K562 (cell line): ENCODE measurements around the gene CYSTM1. TPM values are rescaled to one million over a fixed set of nuclear protein-coding genes. Genes with fewer than 3 reads are reported as not detected.
A peak's percentile ranks its signal among the peaks of the same experiment; 100 is the strongest.

Experiments used
- COPS2 ChIP-seq: fragments of 450-650 bp; conservative IDR thresholded peaks from 2 replicates; pipeline ENCODE4 v1.6.1; 2016; ENCODE audit warnings: mild to moderate bottlenecking, moderate library complexity
- CUX1 ChIP-seq: fragments of 200-800 bp; sonication (Bioruptor generic); IDR thresholded peaks from 2 replicates; pipeline ENCODE4 v1.6.1; 2016; ENCODE audit warnings: missing genetic modification characterization, missing compliant biosample characterization
- ERF ChIP-seq: fragments of 450-650 bp; formaldehyde crosslinking; IDR thresholded peaks from 2 replicates; pipeline ENCODE4 v1.4.0; 2020; ENCODE audit warnings: mild to moderate bottlenecking, mixed read lengths
- FIP1L1 ChIP-seq: fragments of 200-400 bp; formaldehyde crosslinking; IDR thresholded peaks from 2 replicates; pipeline ENCODE4 v1.6.1; 2018; ENCODE audit warnings: mild to moderate bottlenecking, low read depth, low read length; ENCODE audit not compliant: poor library complexity, severe bottlenecking
- GTF2F1 ChIP-seq: IDR thresholded peaks from 2 replicates; pipeline ENCODE4 v1.6.1; 2011; ENCODE audit warnings: low read depth, low read length, improper control_type of control experiment
- HES1 ChIP-seq: fragments of 450-650 bp; IDR thresholded peaks from 2 replicates; pipeline ENCODE4 v1.6.1; 2016; ENCODE audit warnings: low read depth, mild to moderate bottlenecking, moderate library complexity
- HNRNPH1 ChIP-seq: fragments of 200-400 bp; formaldehyde crosslinking; optimal IDR thresholded peaks from 2 replicates; pipeline ENCODE3; 2017; ENCODE audit warnings: low read depth, mild to moderate bottlenecking, low read length, moderate library complexity
- NKRF ChIP-seq: fragments of 450-650 bp; IDR thresholded peaks from 2 replicates; pipeline ENCODE4 v1.6.1; 2016; ENCODE audit warnings: borderline replicate concordance
- PHB ChIP-seq: fragments of 250-450 bp; sonication (Bioruptor Pico); IDR thresholded peaks from 2 replicates; pipeline ENCODE4 v1.5.0; 2021
- RBBP5 ChIP-seq: fragments of 200-600 bp; sonication (generic); IDR thresholded peaks from 2 replicates; pipeline ENCODE4 v1.6.1; 2012; ENCODE audit warnings: borderline replicate concordance, mild to moderate bottlenecking, low read length, control low read depth, inconsistent platforms; ENCODE audit not compliant: insufficient read depth, poor library complexity, severe bottlenecking
- SMAD2 ChIP-seq: fragments of 150-350 bp; IDR thresholded peaks from 2 replicates; pipeline ENCODE4 v1.6.1; 2014; ENCODE audit warnings: low read depth, mild to moderate bottlenecking, low read length
- SNRNP70 ChIP-seq: fragments of 200-400 bp; formaldehyde crosslinking; optimal IDR thresholded peaks from 2 replicates; pipeline ENCODE3; 2017; ENCODE audit warnings: low read depth, low read length
- SRSF9 ChIP-seq: fragments of 200-400 bp; formaldehyde crosslinking; IDR thresholded peaks from 2 replicates; pipeline ENCODE4 v1.6.1; 2017; ENCODE audit warnings: low read depth, low read length, borderline replicate concordance
- ZBTB1 ChIP-seq: sonication (generic); formaldehyde crosslinking; IDR thresholded peaks from 2 replicates; pipeline ENCODE4 v1.8.1; 2023; ENCODE audit warnings: missing genetic modification reagents, low read depth, mild to moderate bottlenecking, borderline replicate concordance
- ZNF277 ChIP-seq: fragments of 250-450 bp; sonication (Bioruptor Pico); IDR thresholded peaks from 2 replicates; pipeline ENCODE4 v1.8.0; 2022; ENCODE audit warnings: inconsistent platforms, mild to moderate bottlenecking, moderate library complexity, borderline replicate concordance
- ZNF436 ChIP-seq: fragments of 250-450, 450-650 bp; sonication (Bioruptor Pico); formaldehyde crosslinking; IDR thresholded peaks from 2 replicates; pipeline ENCODE4 v1.7.0; 2020; ENCODE audit warnings: mild to moderate bottlenecking
- ZNF77 ChIP-seq: fragments of 250-450 bp; sonication (Bioruptor Pico); IDR thresholded peaks from 2 replicates; pipeline ENCODE4 v1.5.0; 2020
- polyA plus RNA-seq, 8 experiments: library from polyadenylated mRNA; depleted of rRNA in 4 of 8; stranded (reverse) in 5 of 8; unstranded in 3 of 8; fragments of >200 nt; fragmentation: Nextera tagmentation in 2 of 8; fragmentation: Illumina TruSeq in 1 of 8; extraction: Ambion mirVana in 2 of 8; extraction: Trizol in 1 of 8; gene quantifications; 2 replicates each; pipeline versions ENCODE4 v1.2.1 to v1.2.3, GENCODE V29; 2011 to 2014; ENCODE audit warnings: inconsistent platforms in 1 of 8, missing spikeins in 1 of 8
- total RNA-seq, 7 experiments: library from RNA; depleted of rRNA in 6 of 7; stranded (reverse); fragments of >200 nt in 6 of 7; fragmentation: Illumina TruSeq in 2 of 7; extraction: Trizol in 2 of 7; gene quantifications; 2 replicates each; pipeline versions ENCODE4 v1.2.1 to v1.2.3, GENCODE V29; 2011 to 2021; ENCODE audit warnings: low replicate concordance in 1 of 7

Gene CYSTM1
- total and polyA plus RNA-seq, 9 of the 15 experiments (the other 6 are each of a cell fraction or from before 2014, with no cell fraction given), result 76.1 to 422 (median 108) TPM

GRCh38 chr5:140175367-140176030 is 511 bp downstream of the CYSTM1 start (continued):
- TF ChIP-seq NKRF (peak; percentile 79), HNRNPH1 (no peak), RBBP5 (peak; percentile 56), ZNF77 (no peak), ERF (CRISPR knock-in tag) (0 out of 2 replicates have a peak, but pooled peaks have one; percentile 11), ZNF436 (no peak), PHB (0 out of 2 replicates have a peak, but pooled peaks have one; percentile 13), HES1 (no peak), CUX1 (CRISPR knock-in tag) (no peak), SRSF9 (no peak), FIP1L1 (peak; percentile 85), ZBTB1 (CRISPR knock-in tag) (no peak; the same call in 1 of the 2 replicates), SNRNP70 (no peak), GTF2F1 (0 out of 2 replicates have a peak, but pooled peaks have one; percentile 26), SMAD2 (no peak), COPS2 (no peak), ZNF277 (CRISPR knock-in tag) (no peak)
